ENCODE data around the gene DGKG. TPM values are rescaled to one million over a fixed set of nuclear protein-coding genes. Genes with fewer than 3 reads are reported as not detected.

DGKG gene
- total RNA-seq, 4 donors from 2014 or later: 0.84 to 5.8 (median 2.9) TPM

- no peak for TF ChIP-seq CTCF (IDR thresholded peaks at IDR 0.05)
- no peak for DNase-seq (ENCODE audit: low spot score)
- ATAC-seq (ENCODE audit: low FRiP score): no peak
These were observed 196.0 kb downstream of the DGKG start for GRCh38 chr3:186166036-186166435.

- ATAC-seq (ENCODE audit: low FRiP score) (no peak), DNase-seq (ENCODE audit: low spot score) (no peak)
- no peak for TF ChIP-seq CTCF (IDR thresholded peaks at IDR 0.05)
These were observed 196.7 kb downstream of the DGKG start for GRCh38 chr3:186165331-186165730.

- ATAC-seq (ENCODE audit: low FRiP score) (no peak), DNase-seq (ENCODE audit: low spot score) (no peak)
- no peak for TF ChIP-seq CTCF (IDR thresholded peaks at IDR 0.05)
These were observed 197.3 kb downstream of the DGKG start for GRCh38 chr3:186164696-186165095.

- ATAC-seq (ENCODE audit: low FRiP score) (no peak), DNase-seq (ENCODE audit: low spot score) (no peak)
- no peak for TF ChIP-seq CTCF (IDR thresholded peaks at IDR 0.05)
These were observed 199.8 kb downstream of the DGKG start for GRCh38 chr3:186162221-186162620.

- ATAC-seq (ENCODE audit: low FRiP score) (no peak), DNase-seq (ENCODE audit: low spot score) (no peak)
- no peak for TF ChIP-seq CTCF (IDR thresholded peaks at IDR 0.05)
These were observed 201.3 kb downstream of the DGKG start for GRCh38 chr3:186160691-186161243.

- no peak for TF ChIP-seq CTCF (IDR thresholded peaks at IDR 0.05)
- ATAC-seq (ENCODE audit: low FRiP score): no peak
These were observed 207.4 kb downstream of the DGKG start for GRCh38 chr3:186154641-186155040.

GRCh38 chr3:186152889-186153292, 209.1 kb downstream of the DGKG start:
- no peak for TF ChIP-seq CTCF (IDR thresholded peaks at IDR 0.05)
- DNase-seq (ENCODE audit: low spot score): no peak
- no peak for ATAC-seq (ENCODE audit: low FRiP score)

More at GRCh38 chr3:186154641-186155040, 207.4 kb downstream of the DGKG start:
- no peak for DNase-seq (ENCODE audit: low spot score)

All from omental fat pad (tissue), 4 donors.